HCT116 (cell line): Measurements from ENCODE around the gene GALC.

ENCODE experiments used
- CTCF ChIP-seq, 3 experiments: fragments of 200-600 bp in 1 of 3; sonication (generic) in 1 of 3; IDR thresholded peaks in 2 of 3; conservative IDR thresholded peaks in 1 of 3; 2 replicates each; pipeline ENCODE4 v1.5.1; 2012 to 2017; ENCODE audit warnings: low read depth in 2 of 3, low read length in 2 of 3, antibody characterized with exemption in 1 of 3, borderline replicate concordance in 1 of 3, control low read depth in 1 of 3, mild to moderate bottlenecking in 1 of 3, mixed read lengths in 1 of 3, mixed run types in 1 of 3, moderate library complexity in 1 of 3; ENCODE audit not compliant: insufficient read depth in 1 of 3
- EZH2 ChIP-seq: fragments of 200-600 bp; sonication (generic); IDR thresholded peaks from 2 replicates; pipeline ENCODE4 v1.6.1; 2017; ENCODE audit warnings: antibody characterized with exemption, mixed run types
- MAX ChIP-seq: IDR thresholded peaks from 2 replicates; pipeline ENCODE4 v1.6.1; 2012
- POLR2AphosphoS5 ChIP-seq: IDR thresholded peaks from 2 replicates; pipeline ENCODE4 v1.6.1; 2011; ENCODE audit warnings: mild to moderate bottlenecking, low read depth, low read length, moderate library complexity
- ZBTB33 ChIP-seq: IDR thresholded peaks from 2 replicates; pipeline ENCODE4 v1.6.1; 2011; ENCODE audit warnings: mild to moderate bottlenecking, low read length, moderate library complexity; ENCODE audit not compliant: insufficient replicate concordance; ENCODE audit errors: extremely low read depth

- TF ChIP-seq MAX (no peak), EZH2 (no peak), CTCF (IDR thresholded peaks at IDR 0.05 in 2 of 3, conservative IDR thresholded peaks at IDR 0.05 in 1 of 3; ENCODE audit: borderline replicate concordance in 1 of 3, insufficient read depth in 1 of 3, low read depth in 2 of 3, low read length in 2 of 3) (no peak), POLR2AphosphoS5 (no peak), ZBTB33 (no peak)
Observed at GRCh38 chr14:87935886-87936285, 57.1 kb downstream of the GALC start.
